GM12891 (cell line): ENCODE data around the gene IQSEC3.
"Not testable (repeated sequence)": the region's sequence is repeated elsewhere in the genome, so short reads cannot be mapped to it uniquely, and the experiment has no call there.

ENCODE experiments used
- PAX5 ChIP-seq: IDR thresholded peaks from 2 replicates; pipeline ENCODE4 v1.6.1; 2011; ENCODE audit warnings: low read length, moderate library complexity, mild to moderate bottlenecking; ENCODE audit not compliant: insufficient read depth, severe bottlenecking
- POLR2A ChIP-seq: IDR thresholded peaks from 2 replicates; pipeline ENCODE4 v1.6.1; 2011; ENCODE audit warnings: low read depth, low read length, control low read depth
- POLR2AphosphoS5 ChIP-seq: IDR thresholded peaks from 2 replicates; pipeline ENCODE4 v1.6.1; 2011; ENCODE audit warnings: low read depth, low read length, control low read depth
- POU2F2 ChIP-seq: IDR thresholded peaks from 2 replicates; pipeline ENCODE4 v1.6.1; 2011; ENCODE audit warnings: low read depth, mild to moderate bottlenecking, control low read depth, low read length, moderate library complexity
- TAF1 ChIP-seq: IDR thresholded peaks from 2 replicates; pipeline ENCODE4 v1.6.1; 2011; ENCODE audit warnings: low read depth, low read length, control low read depth

GRCh38 chr12:66428-66781, at the start of gene IQSEC3:
- TF ChIP-seq TAF1, POLR2A, POLR2AphosphoS5, PAX5, POU2F2: not testable (repeated sequence)
